PFSK-1 (cell line): ENCODE measurements around the gene SEMA4F.

Experiments
- FOXP2 ChIP-seq: optimal IDR thresholded peaks from 2 replicates; pipeline ENCODE3; 2011; ENCODE audit warnings: borderline replicate concordance, control low read depth, inconsistent platforms; ENCODE audit not compliant: insufficient read depth; ENCODE audit errors: extremely low read length, extremely low read depth
- POLR2AphosphoS5 ChIP-seq: IDR thresholded peaks from 2 replicates; pipeline ENCODE4 v1.6.1; 2012; ENCODE audit warnings: low read depth, mild to moderate bottlenecking, control low read depth, low read length, moderate library complexity
- REST ChIP-seq, 2 experiments: IDR thresholded peaks; 2 replicates each; pipeline versions ENCODE4 v1.6.1 to v1.8.0; 2011 to 2012; ENCODE audit warnings: low read depth in 2 of 2, low read length in 2 of 2, control low read depth in 1 of 2, inconsistent platforms in 1 of 2, mild to moderate bottlenecking in 1 of 2, moderate library complexity in 1 of 2; ENCODE audit not compliant: insufficient read depth in 1 of 2

GRCh38 chr2:74648009-74648443 lies 6.0 kb upstream of the SEMA4F start, which contains the start of gene M1AP:
- TF ChIP-seq POLR2AphosphoS5, result no peak
- no peak for TF ChIP-seq REST (IDR thresholded peaks at IDR 0.05; ENCODE audit: insufficient read depth in 1 of 2, low read depth in 2 of 2, low read length in 2 of 2)
- no peak for TF ChIP-seq FOXP2
